Activated CD4-positive, alpha-beta T cell treated with anti-CD3 and anti-CD28 coated beads, Interleukin-2, amount 50 U/mL, for 16 hours (primary cell): Measurements from ENCODE around the gene SMCO2.
"Not testable (repeated sequence)": the region's sequence is repeated elsewhere in the genome, so short reads cannot be mapped to it uniquely, and the experiment has no call there.

ENCODE experiments used
- DNase-seq: peaks from one replicate; pipeline ENCODE4 v3.0.0-alpha.2; 2020

SMCO2 gene

GRCh38 chr12:27530157-27530922, 83.8 kb downstream of the SMCO2 start:
- no peak for DNase-seq

DNA sequence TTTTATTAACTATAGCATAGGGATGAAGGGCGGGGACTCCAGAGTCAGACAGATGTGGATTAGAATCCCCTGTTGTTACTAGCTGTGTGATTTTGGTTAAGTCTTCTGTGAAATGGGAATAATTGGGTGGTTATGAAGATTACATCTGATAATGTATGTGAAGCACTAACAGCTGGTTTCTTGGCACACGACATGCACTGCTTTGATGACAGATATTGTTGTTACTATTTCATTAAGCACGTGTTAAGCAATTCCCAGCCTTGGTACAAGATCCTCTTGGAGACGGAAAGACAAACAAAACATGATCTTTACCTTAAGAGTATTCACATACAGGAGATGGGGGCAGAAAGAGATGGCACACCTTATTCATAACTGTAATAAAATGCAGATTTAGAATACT, 85.4 kb downstream of the SMCO2 start:
- no peak for DNase-seq

- DNase-seq, result peak; percentile 49
Observed at GRCh38 chr12:27534060-27534764, 87.7 kb downstream of the SMCO2 start.

- no peak for DNase-seq
Observed at GRCh38 chr12:27534765-27535161, 88.2 kb downstream of the SMCO2 start.

DNA sequence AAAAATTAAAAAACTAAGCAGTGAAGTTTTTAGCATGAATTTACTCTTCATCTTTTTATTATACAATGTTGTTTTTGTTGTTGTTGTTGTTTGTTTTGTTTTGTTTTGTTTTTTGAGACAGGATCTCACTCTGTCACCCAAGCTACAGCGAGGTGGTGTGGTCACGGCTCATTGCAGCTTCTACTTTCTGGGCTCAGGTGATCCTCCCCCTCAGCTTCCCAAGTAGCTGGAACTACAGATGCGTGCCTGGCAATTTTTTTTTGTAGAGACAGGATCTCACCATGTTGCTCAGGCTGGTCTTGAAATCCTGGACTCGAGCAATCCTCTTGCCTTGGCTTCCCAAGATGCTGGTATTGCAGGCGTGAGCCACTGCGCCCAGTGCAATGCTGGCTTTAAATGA, 88.8 kb downstream of the SMCO2 start:
- no peak for DNase-seq

- DNase-seq, result no peak
Observed at GRCh38 chr12:27537855-27538675, 91.5 kb downstream of the SMCO2 start.

DNA sequence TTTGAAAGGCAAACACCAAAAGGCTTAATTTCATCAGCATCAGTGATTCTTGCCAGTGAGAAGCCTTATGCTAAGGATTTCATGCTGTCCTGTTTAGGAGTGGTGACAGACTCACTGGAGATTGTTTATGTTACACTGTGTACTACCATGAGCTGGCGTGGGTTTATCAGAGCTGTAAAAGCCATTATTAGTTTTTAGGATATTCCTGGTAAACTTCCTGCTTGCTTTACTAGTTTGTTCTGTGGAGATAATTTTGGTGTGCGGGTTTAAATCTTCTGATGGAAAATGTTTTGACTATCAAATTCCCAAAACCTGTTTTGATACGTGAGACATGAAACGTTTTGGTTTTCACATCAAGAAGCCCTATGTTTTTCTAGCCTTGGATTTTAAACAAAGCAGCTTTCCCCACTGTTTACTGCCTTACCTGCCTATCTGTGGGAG, 92.7 kb downstream of the SMCO2 start:
- DNase-seq, result no peak

DNA sequence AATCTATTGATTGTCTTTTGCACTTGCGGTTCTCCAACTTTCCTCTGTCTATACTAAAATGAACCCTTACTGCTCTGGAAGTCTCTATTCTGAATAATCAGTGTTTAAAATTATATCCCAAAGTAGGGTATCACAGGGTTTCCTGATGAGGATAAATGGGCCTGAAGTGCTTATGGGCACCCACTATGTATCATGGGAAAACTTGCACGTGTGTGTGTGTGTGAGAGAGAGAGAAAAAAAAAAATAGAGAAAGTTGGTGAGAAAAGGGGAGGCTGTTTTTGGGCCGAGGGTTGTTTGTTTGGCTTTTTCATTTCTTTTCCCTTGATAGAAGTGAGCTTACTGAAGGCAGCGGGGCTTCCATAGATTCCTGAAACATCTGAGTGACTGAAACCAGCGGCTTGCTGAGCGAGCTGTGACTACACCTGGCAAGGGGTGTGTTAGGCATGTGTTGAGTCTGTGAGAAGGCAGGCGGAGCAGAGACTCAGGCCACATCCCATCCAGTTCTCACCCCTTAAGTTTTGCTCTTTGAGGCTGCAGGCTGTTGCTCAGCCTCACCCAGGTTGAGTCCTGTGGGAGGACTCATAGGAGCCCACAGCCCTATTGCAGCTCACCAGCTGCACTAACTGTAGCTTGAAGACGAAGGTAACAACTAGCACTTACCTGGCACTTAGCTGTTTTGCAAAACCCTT, 94.6 kb downstream of the SMCO2 start:
- no peak for DNase-seq

- DNase-seq, result no peak
Observed at GRCh38 chr12:27542628-27543027, 96.1 kb downstream of the SMCO2 start.

DNA sequence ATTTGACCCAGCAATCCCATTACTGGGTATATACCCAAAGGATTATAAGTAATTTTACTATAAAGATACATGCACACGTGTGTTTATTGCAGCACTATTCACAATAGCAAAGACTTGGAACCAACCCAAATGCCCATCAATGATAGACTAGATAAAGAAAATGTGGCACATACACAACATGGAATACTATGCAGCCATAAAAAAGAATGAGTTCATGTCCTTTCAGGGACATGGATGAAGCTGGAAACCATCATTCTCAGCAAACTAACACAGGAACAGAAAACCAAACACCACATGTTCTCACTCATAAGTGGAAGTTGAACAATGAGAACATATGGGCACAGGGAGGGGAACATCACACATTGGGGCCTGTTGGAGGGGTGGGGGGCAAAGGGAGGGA, 98.3 kb downstream of the SMCO2 start:
- not testable (repeated sequence) for DNase-seq

DNA sequence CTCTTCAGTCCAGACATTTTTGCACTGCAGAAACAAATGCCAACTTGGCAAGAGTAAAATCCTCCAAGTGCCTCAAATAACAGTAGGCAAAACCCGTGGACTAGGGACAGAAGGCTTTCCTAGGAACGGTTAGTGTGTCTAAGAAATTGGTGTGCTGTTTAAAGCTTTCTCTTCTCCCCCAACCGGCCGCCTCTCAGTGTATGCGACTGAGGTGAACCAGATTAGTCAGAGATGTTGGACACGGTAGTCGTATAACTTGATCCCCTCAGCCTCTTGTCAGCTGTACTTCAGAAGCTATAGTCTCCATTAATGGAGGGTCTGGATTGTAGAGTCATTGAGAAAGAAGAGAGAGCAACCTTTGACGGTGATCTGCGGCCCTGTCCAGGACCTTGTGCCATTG, 99.1 kb downstream of the SMCO2 start:
- DNase-seq, result no peak

DNA sequence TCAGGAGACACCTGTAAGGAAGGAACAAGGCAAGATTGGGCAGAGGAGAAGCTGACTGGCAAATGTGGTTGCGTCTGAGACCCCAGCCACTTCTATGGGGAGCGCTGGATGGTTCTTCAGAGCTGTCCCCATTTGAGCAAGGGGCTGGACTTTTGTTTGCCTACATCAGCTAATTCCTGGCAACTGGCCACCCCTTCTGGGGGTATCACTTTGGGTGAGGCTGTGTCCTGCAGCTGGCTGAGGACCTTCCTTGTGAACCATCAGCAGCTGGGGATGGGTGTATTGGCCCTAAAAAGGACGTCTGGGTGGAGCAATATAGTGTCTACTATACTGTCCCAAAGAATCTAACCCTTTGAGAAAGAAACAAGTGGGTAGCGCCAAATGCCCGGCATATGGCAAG, 101.1 kb downstream of the SMCO2 start:
- no peak for DNase-seq

DNA sequence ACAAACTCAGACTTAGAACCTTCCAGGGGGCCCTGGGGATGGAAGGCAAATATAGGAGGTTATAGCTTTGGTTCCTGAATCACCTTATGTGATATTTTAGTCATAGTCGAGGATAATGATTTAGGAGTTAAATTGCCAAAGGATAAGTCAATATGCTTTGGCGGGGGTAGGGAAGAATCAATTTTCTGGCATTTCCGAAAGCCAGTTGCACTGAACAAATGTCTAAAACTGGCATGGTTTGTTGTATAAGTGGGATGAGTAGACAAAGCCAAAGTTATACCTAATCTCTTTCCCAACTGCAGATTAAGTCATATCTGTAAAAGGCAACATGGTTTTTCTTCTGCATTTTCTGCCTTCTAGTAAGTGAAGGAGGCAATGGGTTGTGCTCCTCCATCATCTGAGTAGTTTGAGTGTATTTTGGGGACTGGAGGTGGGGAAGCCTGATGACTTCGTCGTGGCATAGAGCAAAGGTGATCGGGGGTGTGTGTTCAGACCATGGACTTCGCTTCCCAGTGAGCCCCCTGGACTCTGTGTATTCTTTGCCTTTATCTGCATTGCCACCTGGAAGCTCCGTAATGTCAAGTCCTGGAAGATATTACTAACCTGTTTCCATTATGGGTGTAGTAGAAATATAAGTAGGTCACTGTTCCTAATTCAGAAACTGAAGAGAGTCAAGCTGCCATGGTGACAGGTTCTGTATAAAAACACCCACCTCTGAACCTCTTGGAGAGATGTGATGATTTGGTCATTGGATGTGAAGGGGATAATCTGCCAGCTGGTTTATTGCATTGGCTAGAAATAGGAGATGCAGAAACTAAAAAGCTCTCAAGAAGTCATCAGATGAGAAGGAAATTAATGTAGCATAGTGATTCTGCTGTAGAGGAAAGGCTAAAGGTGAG, 102.0 kb downstream of the SMCO2 start:
- no peak for DNase-seq

GRCh38 chr12:27549236-27549800, 102.8 kb downstream of the SMCO2 start:
- DNase-seq, result no peak

- DNase-seq, result no peak
Observed at GRCh38 chr12:27549801-27550652, 103.5 kb downstream of the SMCO2 start.

DNA sequence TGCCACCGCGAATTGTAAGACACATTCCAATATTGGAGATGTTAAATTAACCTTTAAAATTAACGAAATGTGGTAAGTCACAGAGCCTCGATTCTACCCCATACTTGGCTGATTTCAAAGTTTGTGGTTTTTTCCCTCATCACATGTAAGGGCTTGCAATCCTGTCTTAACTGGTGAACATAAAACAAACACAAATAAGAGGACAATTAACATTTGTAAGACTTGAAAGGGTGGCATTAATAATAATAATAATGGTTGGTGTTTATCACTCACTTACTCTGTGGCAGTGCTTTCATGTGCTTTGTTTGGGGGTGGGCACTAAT, 104.1 kb downstream of the SMCO2 start:
- DNase-seq, result no peak

DNA sequence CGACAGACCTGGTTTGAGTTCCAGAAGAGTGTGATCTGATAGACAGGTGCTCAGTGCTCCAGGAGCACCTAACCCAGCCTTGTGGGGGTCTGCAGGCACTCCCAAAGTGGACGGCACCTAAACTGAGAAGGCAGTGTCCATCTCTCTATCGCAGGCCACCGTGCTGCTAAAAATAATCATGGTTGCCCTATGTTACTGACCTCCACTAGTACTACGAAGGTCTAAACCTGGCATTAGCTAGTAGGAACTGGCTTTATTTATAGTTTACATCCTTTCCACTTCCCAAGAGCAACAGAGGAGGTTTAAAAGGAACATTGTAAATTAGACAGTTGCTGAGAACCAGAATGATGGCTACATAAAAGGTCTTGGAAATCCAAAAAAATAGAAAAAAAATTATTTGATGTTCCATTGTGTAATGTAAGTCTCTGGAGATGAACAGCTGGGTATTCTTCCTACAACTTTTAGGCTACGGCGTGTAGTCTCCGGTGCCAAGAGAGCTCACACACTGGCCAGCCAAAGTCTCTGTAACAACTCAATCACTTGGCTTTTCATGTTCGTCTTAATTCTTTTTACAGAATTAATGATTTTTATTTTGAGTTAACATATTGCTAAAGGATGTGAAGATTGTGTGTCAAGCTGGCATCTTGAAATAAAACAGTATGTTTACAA, 104.8 kb downstream of the SMCO2 start:
- DNase-seq, result no peak
